Nephron (organoid): ENCODE results near the gene FLOT2.
"Not testable (repeated sequence)": the region's sequence is repeated elsewhere in the genome, so short reads cannot be mapped to it uniquely, and the experiment has no call there.

ENCODE experiments used
- H3K27ac Mint-ChIP-seq, 3 experiments: 2 replicates each; pipeline ENCODE4 v1.8.0; 2020; ENCODE audit warnings: mixed read lengths in 3 of 3, mild to moderate bottlenecking in 2 of 3, moderate library complexity in 1 of 3
- H3K27me3 Mint-ChIP-seq: 2 replicates; pipeline ENCODE4 v1.8.0; 2021; ENCODE audit warnings: low read depth, mild to moderate bottlenecking, moderate library complexity, mixed read lengths
- H3K36me3 Mint-ChIP-seq: 2 replicates; pipeline ENCODE4 v1.8.0; 2020; ENCODE audit warnings: low read depth, mixed read lengths
- H3K4me1 Mint-ChIP-seq: 2 replicates; pipeline ENCODE4 v1.8.0; 2020; ENCODE audit warnings: mixed read lengths
- H3K4me3 Mint-ChIP-seq, 3 experiments: 2 replicates each; pipeline ENCODE4 v1.8.0; 2020; ENCODE audit warnings: mild to moderate bottlenecking in 3 of 3, mixed read lengths in 3 of 3, moderate library complexity in 2 of 3
- H3K9me3 Mint-ChIP-seq: 2 replicates; pipeline ENCODE4 v1.8.0; 2020; ENCODE audit warnings: mixed read lengths
- CTCF ChIP-seq, 3 experiments: fragments of 200-600 bp; sonication (generic); IDR thresholded peaks; one replicate each; pipeline ENCODE4 v1.5.0; 2021; ENCODE audit warnings: antibody characterized with exemption in 3 of 3; ENCODE audit not compliant: unreplicated experiment in 3 of 3

Gene FLOT2

GRCh38 chr17:28855336-28855679 is 42.2 kb downstream of the FLOT2 start:
- TF ChIP-seq CTCF (IDR thresholded peaks at IDR 0.05; ENCODE audit: unreplicated experiment in 3 of 3): no peak
- Mint-ChIP-seq H3K36me3 (peaks cover 28% of the 10 kb centered on the region), H3K27me3 (no peaks in the 10 kb centered on the region), H3K9me3 (no peaks in the 10 kb centered on the region), H3K27ac (peak overlapping the region; percentile 83 to 93 (median 89)), H3K4me1 (peaks cover 9% of the 10 kb centered on the region), H3K4me3 (peak overlapping the region; percentile 86 to 92 (median 91))

GRCh38 chr17:28854457-28855335 is 42.8 kb downstream of the FLOT2 start, which contains the start of gene ERAL1:
Gene ERAL1 (plus strand): TSS chr17:28855016. CDS start chr17:28855035, 19 bp downstream.
- peaks cover 9% of the 10 kb centered on the region for H3K4me1 Mint-ChIP-seq
- TF ChIP-seq CTCF (IDR thresholded peaks at IDR 0.05; ENCODE audit: unreplicated experiment in 3 of 3): no peak

GRCh38 chr17:28853295-28853694 is 44.2 kb downstream of the FLOT2 start:
- Mint-ChIP-seq H3K4me1 (peaks cover 9% of the 10 kb centered on the region), H3K27me3 (no peaks in the 10 kb centered on the region), H3K27ac (no peak overlapping the region)

More at GRCh38 chr17:28854457-28855335, 42.8 kb downstream of the FLOT2 start, which contains the start of gene ERAL1:
- Mint-ChIP-seq H3K27ac (peak within 1 kb of the TSS; percentile 83 to 93 (median 89)), H3K9me3 (no peaks in the 10 kb centered on the region), H3K27me3 (no peaks in the 10 kb centered on the region), H3K4me3 (peak within 1 kb of the TSS; percentile 86 to 92 (median 91)), H3K36me3 (peaks cover 26% of the 10 kb centered on the region)

GRCh38 chr17:28849281-28849680 is 48.3 kb downstream of the FLOT2 start:
- no peaks in the 10 kb centered on the region for H3K9me3 Mint-ChIP-seq
- H3K27ac Mint-ChIP-seq: no peak overlapping the region
- H3K27me3 Mint-ChIP-seq: no peaks in the 10 kb centered on the region
- H3K4me3 Mint-ChIP-seq: no peak overlapping the region
- no peak for TF ChIP-seq CTCF (IDR thresholded peaks at IDR 0.05; ENCODE audit: unreplicated experiment in 3 of 3)
- H3K4me1 Mint-ChIP-seq: no peaks in the 10 kb centered on the region
- no peaks in the 10 kb centered on the region for H3K36me3 Mint-ChIP-seq

More at GRCh38 chr17:28853295-28853694, 44.2 kb downstream of the FLOT2 start:
- TF ChIP-seq CTCF (IDR thresholded peaks at IDR 0.05; ENCODE audit: unreplicated experiment in 3 of 3): no peak
- H3K36me3 Mint-ChIP-seq: peaks cover 15% of the 10 kb centered on the region
- H3K9me3 Mint-ChIP-seq: no peaks in the 10 kb centered on the region
- H3K4me3 Mint-ChIP-seq: peak overlapping the region; percentile 51 to 64 (median 59)

- not testable (repeated sequence) for H3K4me1 Mint-ChIP-seq, H3K4me3 Mint-ChIP-seq, H3K9me3 Mint-ChIP-seq, H3K36me3 Mint-ChIP-seq, H3K27me3 Mint-ChIP-seq, H3K27ac Mint-ChIP-seq
Observed at GRCh38 chr17:28848667-28849066, 48.9 kb downstream of the FLOT2 start.

- H3K4me3 Mint-ChIP-seq, H3K9me3 Mint-ChIP-seq, H3K36me3 Mint-ChIP-seq, H3K27ac Mint-ChIP-seq, H3K27me3 Mint-ChIP-seq, H3K4me1 Mint-ChIP-seq: not testable (repeated sequence)
Observed at GRCh38 chr17:28846699-28847098, 50.8 kb downstream of the FLOT2 start.

GRCh38 chr17:28846231-28846630 is 51.3 kb downstream of the FLOT2 start:
- no peak overlapping the region for H3K27ac Mint-ChIP-seq
- H3K36me3 Mint-ChIP-seq: no peaks in the 10 kb centered on the region
- peaks cover 3% of the 10 kb centered on the region for H3K27me3 Mint-ChIP-seq
- no peak for TF ChIP-seq CTCF (IDR thresholded peaks at IDR 0.05; ENCODE audit: unreplicated experiment in 3 of 3)
- no peak overlapping the region for H3K4me3 Mint-ChIP-seq
- no peaks in the 10 kb centered on the region for H3K9me3 Mint-ChIP-seq
- peaks cover 9% of the 10 kb centered on the region for H3K4me1 Mint-ChIP-seq
